AG04450 (cell line): ENCODE measurements around the gene PTPRQ. TPM values are rescaled to one million over a fixed set of nuclear protein-coding genes. Genes with fewer than 3 reads are reported as not detected.

Experiments used
- CTCF ChIA-PET: fragments of 300-600, 350-600 bp; formaldehyde crosslinking; extraction: SDS; loops from one replicate; lab custom pipeline; 2022; ENCODE audit warnings: antibody characterized with exemption, inconsistent platforms; lab: Charles Lee
- POLR2A ChIA-PET: fragments of 350-600 bp; formaldehyde crosslinking; extraction: SDS; loops from one replicate; lab custom pipeline; 2021; ENCODE audit warnings: antibody characterized with exemption, inconsistent platforms; lab: Yijun Ruan, JAX
- DNase-seq: peaks from one replicate; pipeline ENCODE4 v3.0.0-alpha.2; 2011; ENCODE audit warnings: low read depth, low spot score
- H3K27ac ChIP-seq: one replicate; pipeline ENCODE4 v1.5.1; 2012; ENCODE audit warnings: low read depth, low read length, control low read depth
- H3K27me3 ChIP-seq: one replicate; pipeline ENCODE4 v1.6.0; 2012; ENCODE audit warnings: low read length; ENCODE audit not compliant: control insufficient read depth, insufficient read depth
- H3K4me3 ChIP-seq: 2 replicates; pipeline ENCODE4 v1.5.1; 2011; ENCODE audit warnings: mild to moderate bottlenecking, low read depth, low read length, control low read depth
- H3K9me3 ChIP-seq: 2 replicates; pipeline ENCODE4 v1.5.1; 2012; ENCODE audit warnings: low read length; ENCODE audit not compliant: control insufficient read depth, insufficient read depth
- polyA plus RNA-seq: library from polyadenylated mRNA; depleted of rRNA; stranded (reverse); fragments of >200 nt; gene quantifications from 2 replicates; pipeline ENCODE4 v1.2.3, GENCODE V29; 2011
- TF ChIP-seq, protein P1 (sequence below): IDR thresholded peaks from 2 replicates; pipeline ENCODE4 v1.5.1; 2011; ENCODE audit warnings: low read depth, low read length, control low read depth, inconsistent platforms

PTPRQ gene
- polyA plus RNA-seq, 1 experiment = 1.1 TPM

- Histone ChIP-seq H3K9me3 (peaks cover 12% of the 10 kb centered on the region; the same call in 1 of the 2 replicates), H3K4me3 (no peak overlapping the region), H3K27me3 (no peaks in the 10 kb centered on the region), H3K27ac (no peak overlapping the region)
- DNase-seq = no peak
- CTCF ChIA-PET = no interaction called here
- TF ChIP-seq, protein P1, sequence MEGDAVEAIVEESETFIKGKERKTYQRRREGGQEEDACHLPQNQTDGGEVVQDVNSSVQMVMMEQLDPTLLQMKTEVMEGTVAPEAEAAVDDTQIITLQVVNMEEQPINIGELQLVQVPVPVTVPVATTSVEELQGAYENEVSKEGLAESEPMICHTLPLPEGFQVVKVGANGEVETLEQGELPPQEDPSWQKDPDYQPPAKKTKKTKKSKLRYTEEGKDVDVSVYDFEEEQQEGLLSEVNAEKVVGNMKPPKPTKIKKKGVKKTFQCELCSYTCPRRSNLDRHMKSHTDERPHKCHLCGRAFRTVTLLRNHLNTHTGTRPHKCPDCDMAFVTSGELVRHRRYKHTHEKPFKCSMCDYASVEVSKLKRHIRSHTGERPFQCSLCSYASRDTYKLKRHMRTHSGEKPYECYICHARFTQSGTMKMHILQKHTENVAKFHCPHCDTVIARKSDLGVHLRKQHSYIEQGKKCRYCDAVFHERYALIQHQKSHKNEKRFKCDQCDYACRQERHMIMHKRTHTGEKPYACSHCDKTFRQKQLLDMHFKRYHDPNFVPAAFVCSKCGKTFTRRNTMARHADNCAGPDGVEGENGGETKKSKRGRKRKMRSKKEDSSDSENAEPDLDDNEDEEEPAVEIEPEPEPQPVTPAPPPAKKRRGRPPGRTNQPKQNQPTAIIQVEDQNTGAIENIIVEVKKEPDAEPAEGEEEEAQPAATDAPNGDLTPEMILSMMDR = peak; percentile 21; the same call in 1 of the 2 replicates
- POLR2A ChIA-PET = no interaction called here
Observed at GRCh38 chr12:80709811-80710726, 266.0 kb downstream of the PTPRQ start.

DNA sequence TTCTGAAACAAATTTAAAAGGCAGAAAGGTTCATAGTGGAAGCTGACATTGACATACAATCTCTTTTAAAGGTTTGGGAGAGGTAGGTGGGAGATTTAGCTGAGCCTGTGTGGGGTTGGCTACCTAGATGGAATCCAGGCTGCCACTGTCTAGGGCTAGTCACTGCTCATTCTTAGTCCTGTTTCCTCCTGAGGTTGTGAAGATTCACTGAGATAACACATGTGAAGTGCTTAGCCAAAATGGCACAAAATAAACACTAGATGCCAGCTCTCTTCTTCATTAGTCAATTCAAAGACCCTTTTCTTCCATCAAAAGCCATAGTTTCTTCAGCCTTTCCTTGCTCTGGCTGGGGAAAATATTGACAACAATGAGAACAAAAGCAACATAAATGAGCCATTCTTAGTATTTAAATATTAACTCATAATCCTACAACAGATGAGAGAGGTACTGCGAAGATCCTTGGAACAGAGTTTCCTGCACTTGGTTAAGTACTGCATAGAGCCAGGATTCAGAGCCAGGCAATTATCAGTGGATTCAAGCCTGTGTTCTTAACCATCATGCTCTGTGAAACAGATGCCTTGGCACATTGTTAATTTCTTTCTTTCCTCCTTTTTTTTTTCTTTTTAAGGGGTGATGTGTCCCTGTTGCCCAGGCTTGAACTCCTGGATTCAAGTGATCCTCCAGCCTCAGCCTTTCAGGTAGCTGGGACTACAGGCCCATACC lies 266.9 kb downstream of the PTPRQ start:
- no peak overlapping the region for H3K27ac ChIP-seq

DNA sequence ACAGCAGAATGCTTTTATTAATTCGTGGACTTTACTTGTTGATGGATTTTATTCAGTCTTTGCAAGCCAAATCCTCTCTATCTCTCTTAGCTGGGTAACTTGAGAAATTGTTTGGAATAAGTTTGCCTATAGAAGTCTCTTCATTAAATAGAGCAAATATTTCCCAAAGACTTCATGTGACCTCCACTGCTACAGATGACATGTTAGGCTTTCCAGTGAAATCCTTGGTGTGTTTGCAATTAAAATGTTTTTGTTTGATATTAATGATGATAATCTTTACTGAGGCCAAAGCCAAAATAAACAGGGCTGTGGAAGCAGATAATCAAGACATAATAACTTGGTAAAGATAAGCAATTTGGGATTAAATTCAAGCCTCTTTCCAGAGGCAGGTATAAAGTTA lies 267.8 kb downstream of the PTPRQ start:
- CTCF ChIA-PET = interaction anchor here (0.6 kb wide), 1 partner anchor 860 kb away, joined by 3 read pairs; no protein-coding TSS in a partner anchor
- TF ChIP-seq, protein P1 = no peak
- POLR2A ChIA-PET = no interaction called here
- no peak overlapping the region for H3K27ac ChIP-seq
- H3K27me3 ChIP-seq = no peaks in the 10 kb centered on the region
- H3K4me3 ChIP-seq = no peak overlapping the region
- DNase-seq = no peak
- peaks cover 15% of the 10 kb centered on the region for H3K9me3 ChIP-seq

More for the DNA sequence above, 266.9 kb downstream of the PTPRQ start:
- TF ChIP-seq, protein P1 = no peak
- Histone ChIP-seq H3K4me3 (no peak overlapping the region), H3K9me3 (peaks cover 12% of the 10 kb centered on the region; the same call in 1 of the 2 replicates), H3K27me3 (no peaks in the 10 kb centered on the region)
- CTCF ChIA-PET = no interaction called here
- POLR2A ChIA-PET = no interaction called here
- no peak for DNase-seq

DNA sequence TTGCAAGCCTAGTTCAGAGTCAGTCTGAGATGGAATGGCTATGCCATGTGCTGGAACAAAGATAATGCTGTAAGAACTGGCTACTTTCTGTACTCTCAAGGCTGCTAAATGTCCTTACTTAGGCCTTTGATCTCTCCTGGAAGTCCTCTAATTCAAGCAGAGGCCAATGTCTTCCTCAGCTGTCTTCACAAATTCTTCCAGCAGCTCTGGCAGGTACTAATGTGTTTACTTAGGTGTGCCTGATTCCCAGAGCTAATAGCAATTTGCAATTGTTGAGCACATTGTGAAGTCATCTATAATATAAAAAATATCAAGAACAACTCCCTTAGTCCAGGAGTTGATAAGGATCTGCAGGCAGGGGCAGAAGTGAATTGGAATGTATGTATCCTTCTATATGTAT lies 268.8 kb downstream of the PTPRQ start:
- Histone ChIP-seq H3K4me3 (no peak overlapping the region), H3K27ac (no peak overlapping the region), H3K27me3 (no peaks in the 10 kb centered on the region), H3K9me3 (peaks cover 17% of the 10 kb centered on the region)
- no peak for DNase-seq
- TF ChIP-seq, protein P1 = no peak
- ChIA-PET CTCF (interaction anchor here (0.7 kb wide), 1 partner anchor 1080 kb away, joined by 3 read pairs; no protein-coding TSS in a partner anchor), POLR2A (no interaction called here)
